HepG2 (cell line): ENCODE results near the gene RAPSN. TPM values are rescaled to one million over a fixed set of nuclear protein-coding genes. Genes with fewer than 3 reads are reported as not detected.

Source experiments
- ATAC-seq: fragments of 200-7000 bp; cut with Tn5 transposase; 3 replicates; pipeline ENCODE4 v1.9.1; 2020; ENCODE audit warnings: mild to moderate bottlenecking, moderate library complexity
- BruUV-seq: library from RNA; stranded (reverse); fragments of 400-500 nt; replicated peaks from 2 replicates; lab custom pipeline; 2021; lab: Mats Ljungman, UMichigan
- CTCF ChIA-PET: fragments of 300-600 bp; formaldehyde crosslinking; extraction: SDS; loops from one replicate; lab custom pipeline; 2021; ENCODE audit warnings: low total read pairs, inconsistent platforms, low intra/inter-chr PET ratio; lab: Yijun Ruan, JAX
- POLR2A ChIA-PET: fragments of 350-600 bp; sonication (Branson Sonifier 250); formaldehyde crosslinking; loops from one replicate; lab custom pipeline; 2020; ENCODE audit warnings: antibody characterized with exemption, inconsistent platforms; lab: Yijun Ruan, JAX
- DNase-seq: peaks from one replicate; pipeline ENCODE4 v3.0.0-alpha.2; 2015; ENCODE audit warnings: low spot score
- FAIRE-seq: peaks from 3 replicates; lab custom pipeline; 2011; peaks lifted over from hg19 to GRCh38; lab: Jason Lieb, UNC
- H2AFZ ChIP-seq: one replicate; pipeline ENCODE4 v1.6.1; 2011; ENCODE audit warnings: low read length, inconsistent platforms
- H3K27ac ChIP-seq: fragments of 300-600 bp; 3 replicates; pipeline ENCODE4 v1.8.0; 2011; ENCODE audit warnings: mixed run types, mild to moderate bottlenecking, mixed read lengths, low read length, inconsistent platforms; ENCODE audit not compliant: insufficient read depth; ENCODE audit errors: extremely low read length
- H3K27me3 ChIP-seq, 2 experiments: fragments of 200-600 bp in 1 of 2; 2 replicates in 1 of 2; 3 replicates in 1 of 2; pipeline versions ENCODE4 v1.6.0 to v1.8.0; 2011; ENCODE audit warnings: low read length in 2 of 2, mild to moderate bottlenecking in 2 of 2, moderate library complexity in 2 of 2, inconsistent platforms in 1 of 2; ENCODE audit not compliant: insufficient read depth in 2 of 2, control insufficient read depth in 1 of 2
- H3K36me3 ChIP-seq, 2 experiments: fragments of 200-600 bp in 1 of 2; replicated peaks in 1 of 2; 2 replicates in 1 of 2; 3 replicates in 1 of 2; pipeline versions ENCODE4 v1.5.1 to v1.8.0; 2011; ENCODE audit warnings: low read length in 2 of 2, inconsistent platforms in 1 of 2; ENCODE audit not compliant: insufficient read depth in 2 of 2, control insufficient read depth in 1 of 2
- H3K4me1 ChIP-seq: 2 replicates; pipeline ENCODE4 v1.5.1; 2012; ENCODE audit warnings: low read length, inconsistent platforms; ENCODE audit not compliant: insufficient read depth
- H3K4me2 ChIP-seq: 2 replicates; pipeline ENCODE4 v1.6.0; 2011; ENCODE audit warnings: low read depth, low read length, inconsistent platforms
- H3K4me3 ChIP-seq, 3 experiments: fragments of 200-600 bp in 1 of 3; sonication (generic), shearing (Covaris generic) in 1 of 3; replicated peaks in 1 of 3; 2 replicates each; pipeline ENCODE4 v1.5.1; 2011 to 2016; ENCODE audit warnings: low read length in 3 of 3, inconsistent platforms in 2 of 3, low read depth in 2 of 3, mild to moderate bottlenecking in 2 of 3, control low read depth in 1 of 3, mixed read lengths in 1 of 3; ENCODE audit not compliant: insufficient read depth in 1 of 3
- H3K79me2 ChIP-seq: one replicate; pipeline ENCODE4 v1.6.1; 2011; ENCODE audit warnings: low read length, inconsistent platforms; ENCODE audit not compliant: insufficient read depth
- H3K9ac ChIP-seq: 2 replicates; pipeline ENCODE4 v1.6.0; 2011; ENCODE audit warnings: mild to moderate bottlenecking, low read depth, low read length, inconsistent platforms; ENCODE audit not compliant: insufficient read depth
- H3K9me3 ChIP-seq: 2 replicates; pipeline ENCODE4 v1.5.1; 2012; ENCODE audit warnings: mild to moderate bottlenecking, low read length
- H4K20me1 ChIP-seq: 2 replicates; pipeline ENCODE4 v1.6.0; 2011; ENCODE audit warnings: inconsistent platforms, mild to moderate bottlenecking, low read length, moderate library complexity; ENCODE audit not compliant: insufficient read depth
- ATRX ChIP-seq: sonication (generic); formaldehyde crosslinking; IDR thresholded peaks from 2 replicates; pipeline ENCODE4 v1.4.0; 2020; ENCODE audit warnings: missing genetic modification reagents, borderline replicate concordance
- HDAC2 ChIP-seq: sonication (generic); formaldehyde crosslinking; IDR thresholded peaks from 2 replicates; pipeline ENCODE4 v1.4.0; 2020; ENCODE audit warnings: missing genetic modification reagents
- HOXD1 ChIP-seq: sonication (generic); formaldehyde crosslinking; IDR thresholded peaks from 2 replicates; pipeline ENCODE4 v1.5.0; 2020; ENCODE audit warnings: missing genetic modification reagents
- MAFF ChIP-seq: IDR thresholded peaks from 2 replicates; pipeline ENCODE4 v1.6.1; 2011; ENCODE audit warnings: low read depth, low read length, improper control_type of control experiment
- MAFK ChIP-seq, 2 experiments: IDR thresholded peaks in 1 of 2; conservative IDR thresholded peaks in 1 of 2; 2 replicates each; pipeline ENCODE4 v1.6.1; 2011; ENCODE audit warnings: improper control_type of control experiment in 2 of 2, low read length in 2 of 2
- NFYC ChIP-seq: IDR thresholded peaks from 2 replicates; pipeline ENCODE4 v1.6.1; 2016; ENCODE audit warnings: missing genetic modification reagents, missing compliant biosample characterization
- ONECUT2 ChIP-seq: sonication (generic); formaldehyde crosslinking; IDR thresholded peaks from 2 replicates; pipeline ENCODE4 v1.4.0; 2020; ENCODE audit warnings: missing genetic modification reagents
- RAD21 ChIP-seq: fragments of 450-650 bp; formaldehyde crosslinking; IDR thresholded peaks from 2 replicates; pipeline ENCODE4 v1.5.0; 2020; ENCODE audit warnings: mild to moderate bottlenecking
- SRY ChIP-seq: sonication (generic); formaldehyde crosslinking; IDR thresholded peaks from 2 replicates; pipeline ENCODE4 v1.8.0; 2022; ENCODE audit warnings: mild to moderate bottlenecking, missing genetic modification reagents
- ZNF597 ChIP-seq: sonication (generic); formaldehyde crosslinking; IDR thresholded peaks from 2 replicates; pipeline ENCODE4 v1.5.0; 2020; ENCODE audit warnings: missing genetic modification reagents
- WGBS: methylation state at CpG from one replicate; pipeline ENCODE4 v1.1.6; 2017; ENCODE audit warnings: low lambda C conversion rate; 5-methylcytosine and 5-hydroxymethylcytosine counted together
- in situ Hi-C: cut with HindIII; loops from 2 replicates; pipeline ENCODE4 v1.10.0; 2017; ENCODE audit warnings: low pct_unique_long_range_greater_than_20kb; ENCODE audit not compliant: extremely low pct_ligation_motif_present
- intact Hi-C: fragments of 100-400 bp; cut with micrococcal nuclease; formaldehyde crosslinking; loops from one replicate; pipeline ENCODE4 v1.10.0; 2022; ENCODE audit not compliant: unreplicated experiment
- polyA plus RNA-seq, 8 experiments: library from polyadenylated mRNA; depleted of rRNA in 3 of 8; stranded (reverse) in 7 of 8; unstranded in 1 of 8; fragments of >200 nt; fragmentation: Illumina TruSeq in 4 of 8; extraction: Trizol in 4 of 8; gene quantifications; 2 replicates each; pipeline versions ENCODE4 v1.2.1 to v1.2.3, GENCODE V29; 2011 to 2016; ENCODE audit warnings: low read depth in 4 of 8, missing spikeins in 1 of 8, mixed read lengths in 1 of 8; ENCODE audit not compliant: insufficient read depth in 1 of 8
- total RNA-seq, 5 experiments: library from RNA; depleted of rRNA; stranded (reverse); fragments of >200 nt; fragmentation: Illumina TruSeq; extraction: Trizol; gene quantifications; 2 replicates each; pipeline ENCODE4 v1.2.3, GENCODE V29; 2016; ENCODE audit warnings: low read depth in 1 of 5

The RAPSN gene
- total and polyA plus RNA-seq, 2 of the 13 experiments (the other 11 are each of a cell fraction or from before 2014, with no cell fraction given): 0.15 to 1.2 TPM

- TF ChIP-seq ZNF597 (CRISPR knock-in tag) (no peak), RAD21 (no peak), NFYC (CRISPR knock-in tag) (no peak), HDAC2 (CRISPR knock-in tag) (no peak), ATRX (CRISPR knock-in tag) (no peak), SRY (no peak)
These were observed 3.1 kb upstream of the RAPSN start (continued) for GRCh38 chr11:47451990-47452389.

GRCh38 chr11:47451436-47451835, 2.5 kb upstream of the RAPSN start:
- in situ Hi-C loops: loop anchor here (10.0 kb wide), 1 partner anchor 77 kb away; the partner anchor contains the start of gene SPI1
- intact Hi-C loops: loop anchor here (10.0 kb wide), 1 partner anchor 403 kb away; no protein-coding TSS in a partner anchor

More at GRCh38 chr11:47451436-47451835, 2.5 kb upstream of the RAPSN start:
- H2AFZ ChIP-seq: no peak overlapping the region
- TF ChIP-seq MAFK (conservative IDR thresholded peaks at IDR 0.05 in 1 of 2, IDR thresholded peaks at IDR 0.05 in 1 of 2; ENCODE audit: low read length in 2 of 2) (peak; percentile 89 to 95), MAFF (peak; percentile 93), HOXD1 (CRISPR knock-in tag) (no peak), ONECUT2 (CRISPR knock-in tag) (no peak)
- peaks cover 29% of the 10 kb centered on the region for H3K4me1 ChIP-seq
- no TSS peak for BruUV-seq
- no peak overlapping the region for H3K27ac ChIP-seq
- no peaks in the 10 kb centered on the region for H4K20me1 ChIP-seq
- H3K9me3 ChIP-seq: no peaks in the 10 kb centered on the region
- DNase-seq (no peak), ATAC-seq (no peak), FAIRE-seq (no peak)
- H3K4me3 ChIP-seq: no peak overlapping the region
- no peaks in the 10 kb centered on the region for H3K79me2 ChIP-seq
- H3K36me3 ChIP-seq: no peaks in the 10 kb centered on the region
- no peak overlapping the region for H3K9ac ChIP-seq
- no peaks in the 10 kb centered on the region for H3K27me3 ChIP-seq
- 98% methylated on average over 4 of the region's 4 CpGs for WGBS
- H3K4me2 ChIP-seq: no peak overlapping the region
- ChIA-PET CTCF (no interaction called here), POLR2A (no interaction called here)
